Hematopoietic multipotent progenitor cell treated with erythropoietin and hydrocortisone succinate and interleukin-3 and kit ligand, for 8 days (in vitro differentiated cells): Measurements from ENCODE around the gene CRAMP1.

Experiments used
- DNase-seq: peaks from one replicate; pipeline ENCODE4 v3.0.0-alpha.2; 2015

Gene CRAMP1

GRCh38 chr16:1662543-1662942 lies 50.4 kb downstream of the CRAMP1 start:
- DNase-seq: no peak

- DNase-seq: no peak
Measured at GRCh38 chr16:1665829-1666228, 53.7 kb downstream of the CRAMP1 start.

- no peak for DNase-seq
Measured at GRCh38 chr16:1666316-1666715, 54.2 kb downstream of the CRAMP1 start.

- DNase-seq: no peak
Measured at GRCh38 chr16:1667271-1667670, 55.1 kb downstream of the CRAMP1 start.

GRCh38 chr16:1667916-1668315 lies 55.8 kb downstream of the CRAMP1 start:
- no peak for DNase-seq

- DNase-seq: no peak
Measured at GRCh38 chr16:1668612-1669319, 56.6 kb downstream of the CRAMP1 start.

- no peak for DNase-seq
Measured at GRCh38 chr16:1669698-1670097, 57.5 kb downstream of the CRAMP1 start.

GRCh38 chr16:1670371-1670770 lies 58.2 kb downstream of the CRAMP1 start:
- DNase-seq: no peak

GRCh38 chr16:1670866-1671265 lies 58.7 kb downstream of the CRAMP1 start:
- no peak for DNase-seq

- no peak for DNase-seq
Measured at GRCh38 chr16:1673424-1674151, 61.4 kb downstream of the CRAMP1 start.

GRCh38 chr16:1674306-1674705 lies 62.1 kb downstream of the CRAMP1 start:
- DNase-seq: no peak

- DNase-seq: no peak
Measured at GRCh38 chr16:1674751-1675664, 62.8 kb downstream of the CRAMP1 start.

GRCh38 chr16:1676661-1677060 lies 64.5 kb downstream of the CRAMP1 start:
- DNase-seq: no peak

GRCh38 chr16:1677339-1677738 lies 65.2 kb downstream of the CRAMP1 start:
- DNase-seq: no peak

- DNase-seq: peak; percentile 96
Measured at GRCh38 chr16:1677942-1678499, 65.9 kb downstream of the CRAMP1 start, which contains the start of gene JPT2. Gene JPT2 (plus strand): TSS chr16:1678279. CDS start chr16:1678313, 34 bp downstream.

- peak; percentile 40 for DNase-seq
Measured at GRCh38 chr16:1678500-1679098, 66.4 kb downstream of the CRAMP1 start.

- no peak for DNase-seq
Measured at GRCh38 chr16:1680361-1680760, 68.2 kb downstream of the CRAMP1 start.

GRCh38 chr16:1681032-1681431 lies 68.9 kb downstream of the CRAMP1 start:
- DNase-seq: no peak

- no peak for DNase-seq
Measured at GRCh38 chr16:1687427-1688316, 75.5 kb downstream of the CRAMP1 start.

GRCh38 chr16:1688807-1689560 lies 76.8 kb downstream of the CRAMP1 start:
- no peak for DNase-seq

GRCh38 chr16:1689853-1690252 lies 77.7 kb downstream of the CRAMP1 start:
- DNase-seq: no peak
